SK-N-SH treated with all-trans-retinoic acid at 6 μM for 48 hours (cell line): Measurements from ENCODE around the gene IARS2.

Experiments used
- ATAC-seq: fragments of 200-7000 bp; cut with Tn5 transposase; 3 replicates; pipeline ENCODE4 v1.9.1; 2020; ENCODE audit warnings: mild to moderate bottlenecking, moderate library complexity
- ARNTL ChIP-seq: fragments of 450-650 bp; formaldehyde crosslinking; IDR thresholded peaks from 2 replicates; pipeline ENCODE4 v1.5.0; 2020; ENCODE audit warnings: low read depth, mild to moderate bottlenecking, moderate library complexity, borderline replicate concordance
- BACH2 ChIP-seq: fragments of 250-450 bp; sonication (Bioruptor Pico); IDR thresholded peaks from 2 replicates; pipeline ENCODE4 v1.9.0; 2021; ENCODE audit warnings: mild to moderate bottlenecking, borderline replicate concordance
- CREB5 ChIP-seq: fragments of 250-450 bp; sonication (Bioruptor Pico); IDR thresholded peaks from 2 replicates; pipeline ENCODE4 v1.5.1; 2020; ENCODE audit warnings: low read depth, mild to moderate bottlenecking, moderate library complexity
- CSDC2 ChIP-seq: fragments of 250-450 bp; sonication (Bioruptor Pico); IDR thresholded peaks from 2 replicates; pipeline ENCODE4 v1.5.0; 2020; ENCODE audit warnings: mild to moderate bottlenecking, moderate library complexity
- CSRNP3 ChIP-seq: fragments of 250-450 bp; sonication (Bioruptor Pico); IDR thresholded peaks from 2 replicates; pipeline ENCODE4 v1.5.1; 2021; ENCODE audit warnings: mild to moderate bottlenecking, moderate library complexity
- ESRRG ChIP-seq: fragments of 250-450 bp; sonication (Bioruptor Pico); IDR thresholded peaks from 2 replicates; pipeline ENCODE4 v1.6.1; 2021; ENCODE audit warnings: mild to moderate bottlenecking
- GLIS3 ChIP-seq: fragments of 250-450 bp; sonication (Bioruptor Pico); IDR thresholded peaks from 2 replicates; pipeline ENCODE4 v1.5.0; 2020; ENCODE audit warnings: mild to moderate bottlenecking, moderate library complexity
- OSR1 ChIP-seq: fragments of 250-450 bp; sonication (Bioruptor Pico); IDR thresholded peaks from 2 replicates; pipeline ENCODE4 v1.8.0; 2022; ENCODE audit warnings: moderate library complexity, mild to moderate bottlenecking, inconsistent platforms
- PATZ1 ChIP-seq: fragments of 250-450 bp; sonication (Bioruptor Pico); IDR thresholded peaks from 2 replicates; pipeline ENCODE4 v1.8.0; 2020; ENCODE audit warnings: mild to moderate bottlenecking, moderate library complexity, borderline replicate concordance
- POU6F1 ChIP-seq: fragments of 250-450 bp; sonication (Bioruptor Pico); IDR thresholded peaks from 2 replicates; pipeline ENCODE4 v1.8.0; 2021; ENCODE audit warnings: low read depth, mild to moderate bottlenecking, moderate library complexity, borderline replicate concordance
- PPARA ChIP-seq: fragments of 250-450 bp; sonication (Bioruptor Pico); IDR thresholded peaks from 2 replicates; pipeline ENCODE4 v1.5.0; 2020; ENCODE audit warnings: mild to moderate bottlenecking, borderline replicate concordance
- SNAI2 ChIP-seq: fragments of 250-450 bp; sonication (Bioruptor Pico); IDR thresholded peaks from 2 replicates; pipeline ENCODE4 v1.5.0; 2020; ENCODE audit warnings: mild to moderate bottlenecking, moderate library complexity
- TCF4 ChIP-seq: fragments of 250-450 bp; sonication (Bioruptor Pico); IDR thresholded peaks from 2 replicates; pipeline ENCODE4 v1.8.0; 2021; ENCODE audit warnings: mild to moderate bottlenecking, moderate library complexity, borderline replicate concordance
- TOX ChIP-seq: fragments of 250-450 bp; sonication (Bioruptor Pico); IDR thresholded peaks from 2 replicates; pipeline ENCODE4 v1.8.0; 2021; ENCODE audit warnings: mild to moderate bottlenecking, moderate library complexity, borderline replicate concordance
- TSHZ2 ChIP-seq: fragments of 250-450 bp; sonication (Bioruptor Pico); IDR thresholded peaks from 2 replicates; pipeline ENCODE4 v1.5.0; 2020; ENCODE audit warnings: mild to moderate bottlenecking, moderate library complexity
- ZC3H10 ChIP-seq: fragments of 250-450 bp; sonication (Bioruptor Pico); IDR thresholded peaks from 2 replicates; pipeline ENCODE4 v1.5.1; 2021; ENCODE audit warnings: mild to moderate bottlenecking, moderate library complexity
- ZFP30 ChIP-seq: fragments of 450-650 bp; formaldehyde crosslinking; IDR thresholded peaks from 2 replicates; pipeline ENCODE4 v1.5.0; 2022; ENCODE audit warnings: mild to moderate bottlenecking, moderate library complexity
- ZNF8 ChIP-seq: fragments of 450-650 bp; formaldehyde crosslinking; IDR thresholded peaks from 2 replicates; pipeline ENCODE4 v1.5.0; 2020; ENCODE audit warnings: mild to moderate bottlenecking, moderate library complexity

Gene IARS2

GRCh38 chr1:220046052-220046930, 47.6 kb upstream of the IARS2 start, which contains the start of gene EPRS1:
EPRS1 (minus strand) TSS chr1:220046505; CDS start chr1:220046388, 117 bp downstream.
- ATAC-seq: peak; percentile 98
- TF ChIP-seq TSHZ2 (CRISPR knock-in tag): 0 out of 2 replicates have a peak, but pooled peaks have one; percentile 5
- TF ChIP-seq ZNF8 (CRISPR knock-in tag): no peak
- TF ChIP-seq OSR1: no peak
- no peak for TF ChIP-seq BACH2 (CRISPR knock-in tag)
- peak; percentile 12; the same call in 1 of the 2 replicates for TF ChIP-seq POU6F1

- no peak for ATAC-seq
Observed at GRCh38 chr1:220056374-220056773, 37.6 kb upstream of the IARS2 start.

GRCh38 chr1:220060876-220061275, 33.1 kb upstream of the IARS2 start:
- no peak for TF ChIP-seq TCF4 (CRISPR knock-in tag)
- TF ChIP-seq OSR1: no peak
- TF ChIP-seq GLIS3 (CRISPR knock-in tag): no peak
- no peak for TF ChIP-seq CSDC2 (CRISPR knock-in tag)
- TF ChIP-seq SNAI2 (CRISPR knock-in tag): no peak
- no peak for TF ChIP-seq ZFP30 (CRISPR knock-in tag)
- TF ChIP-seq, all 23 proteins: peak for 0
- no peak for ATAC-seq

More at GRCh38 chr1:220056374-220056773, 37.6 kb upstream of the IARS2 start:
- TF ChIP-seq BACH2 (CRISPR knock-in tag) (no peak), ZC3H10 (no peak), ESRRG (CRISPR knock-in tag) (no peak), TCF4 (CRISPR knock-in tag) (no peak), ZFP30 (CRISPR knock-in tag) (no peak), PPARA (CRISPR knock-in tag) (no peak)

- no peak for TF ChIP-seq PPARA (CRISPR knock-in tag)
- TF ChIP-seq TSHZ2 (CRISPR knock-in tag): no peak
- no peak for TF ChIP-seq CSRNP3 (CRISPR knock-in tag)
- TF ChIP-seq SNAI2 (CRISPR knock-in tag): no peak
- TF ChIP-seq ESRRG (CRISPR knock-in tag): no peak
- no peak for TF ChIP-seq POU6F1
- TF ChIP-seq TOX (CRISPR knock-in tag): no peak
- no peak for TF ChIP-seq PATZ1 (CRISPR knock-in tag)
- no peak for TF ChIP-seq CREB5 (CRISPR knock-in tag)
- TF ChIP-seq TCF4 (CRISPR knock-in tag): no peak
- no peak for TF ChIP-seq ZC3H10
- no peak for TF ChIP-seq ARNTL (CRISPR knock-in tag)
- TF ChIP-seq BACH2 (CRISPR knock-in tag): no peak
- TF ChIP-seq ZFP30 (CRISPR knock-in tag): no peak
- no peak for ATAC-seq
Observed at GRCh38 chr1:220062629-220063028, 31.3 kb upstream of the IARS2 start.
